Measurements from ENCODE around the gene FOXF1. TPM values are rescaled to one million over a fixed set of nuclear protein-coding genes. Genes with fewer than 3 reads are reported as not detected.

Gene FOXF1
- total RNA-seq, 2 experiments from 2014 or later: not detected

DNA sequence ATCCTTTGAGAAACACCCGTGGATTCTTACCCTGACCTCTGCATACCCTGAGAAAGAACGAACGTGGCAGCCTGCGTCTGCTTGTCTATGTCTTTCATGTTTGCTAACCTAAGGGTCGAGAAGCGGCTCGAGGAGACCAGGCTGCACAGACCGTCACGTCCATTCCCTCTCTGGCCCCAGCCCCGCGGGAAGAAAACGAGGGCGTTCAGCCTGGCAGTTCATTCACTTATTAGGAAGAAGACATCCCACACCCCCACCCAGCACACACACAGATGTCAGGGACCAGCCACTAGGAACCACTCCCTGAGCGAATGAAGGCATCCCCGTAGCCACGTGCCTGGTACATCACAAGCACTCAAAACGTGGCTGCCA, 45.4 kb downstream of the FOXF1 start:
- H3K4me1 Mint-ChIP-seq (ENCODE audit: low read depth): peaks cover 12% of the 10 kb centered on the region
- H3K27me3 Mint-ChIP-seq: peaks cover 9% of the 10 kb centered on the region
- H3K9me3 Mint-ChIP-seq: no peaks in the 10 kb centered on the region
- intact Hi-C loops (cut with micrococcal nuclease): no loop called here
- ChIA-PET CTCF (interaction anchor here (1.0 to 3.4 kb wide), 3 partner anchors 9 to 507 kb away, joined by 3 to 16 read pairs (median 4); no protein-coding TSS in a partner anchor), POLR2A (interaction anchor here (1.0 kb wide), 1 partner anchor 8 kb away, joined by 3 read pairs; no protein-coding TSS in a partner anchor)
- peak overlapping the region; percentile 81 for H3K4me3 Mint-ChIP-seq
- TF ChIP-seq, protein P1, sequence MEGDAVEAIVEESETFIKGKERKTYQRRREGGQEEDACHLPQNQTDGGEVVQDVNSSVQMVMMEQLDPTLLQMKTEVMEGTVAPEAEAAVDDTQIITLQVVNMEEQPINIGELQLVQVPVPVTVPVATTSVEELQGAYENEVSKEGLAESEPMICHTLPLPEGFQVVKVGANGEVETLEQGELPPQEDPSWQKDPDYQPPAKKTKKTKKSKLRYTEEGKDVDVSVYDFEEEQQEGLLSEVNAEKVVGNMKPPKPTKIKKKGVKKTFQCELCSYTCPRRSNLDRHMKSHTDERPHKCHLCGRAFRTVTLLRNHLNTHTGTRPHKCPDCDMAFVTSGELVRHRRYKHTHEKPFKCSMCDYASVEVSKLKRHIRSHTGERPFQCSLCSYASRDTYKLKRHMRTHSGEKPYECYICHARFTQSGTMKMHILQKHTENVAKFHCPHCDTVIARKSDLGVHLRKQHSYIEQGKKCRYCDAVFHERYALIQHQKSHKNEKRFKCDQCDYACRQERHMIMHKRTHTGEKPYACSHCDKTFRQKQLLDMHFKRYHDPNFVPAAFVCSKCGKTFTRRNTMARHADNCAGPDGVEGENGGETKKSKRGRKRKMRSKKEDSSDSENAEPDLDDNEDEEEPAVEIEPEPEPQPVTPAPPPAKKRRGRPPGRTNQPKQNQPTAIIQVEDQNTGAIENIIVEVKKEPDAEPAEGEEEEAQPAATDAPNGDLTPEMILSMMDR (IDR thresholded peaks at IDR 0.05): no peak
- ATAC-seq (no peak), DNase-seq (no peak)
- peaks cover 14% of the 10 kb centered on the region for H3K36me3 Mint-ChIP-seq (ENCODE audit: low read depth)
- H3K27ac Mint-ChIP-seq: peak overlapping the region; percentile 96

DNA sequence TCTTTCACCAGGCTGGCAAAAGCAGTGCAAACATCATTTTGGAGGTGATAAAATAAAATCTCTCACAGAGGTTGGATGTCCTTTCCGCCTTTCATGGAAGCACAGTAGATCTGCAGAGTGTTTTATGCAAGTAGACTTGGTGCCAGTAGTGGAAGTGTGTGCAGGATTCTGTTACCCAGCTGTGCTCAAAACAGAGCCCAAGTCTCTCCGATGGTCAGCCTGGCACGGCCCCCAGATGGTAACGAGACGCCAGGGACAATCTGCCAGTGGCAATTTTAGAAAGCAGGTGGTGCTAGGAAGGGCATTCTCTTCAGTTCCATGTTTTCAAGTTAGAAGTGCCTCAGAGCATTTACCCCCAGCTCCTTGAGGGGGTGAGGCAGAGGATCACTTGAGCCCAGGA, 46.2 kb downstream of the FOXF1 start:
- ATAC-seq (no peak), DNase-seq (no peak)
- TF ChIP-seq, protein P1 (IDR thresholded peaks at IDR 0.05): no peak
- Mint-ChIP-seq H3K27me3 (peaks cover 9% of the 10 kb centered on the region), H3K36me3 (ENCODE audit: low read depth) (peaks cover 14% of the 10 kb centered on the region), H3K4me1 (ENCODE audit: low read depth) (peaks cover 12% of the 10 kb centered on the region), H3K27ac (no peak overlapping the region), H3K4me3 (peak overlapping the region; percentile 45), H3K9me3 (no peaks in the 10 kb centered on the region)
- POLR2A ChIA-PET: interaction anchor here (0.5 kb wide), 1 partner anchor 840 kb away, joined by 3 read pairs; no protein-coding TSS in a partner anchor
- CTCF ChIA-PET: interaction anchor here (3.4 kb wide), 1 partner anchor 506 kb away, joined by 16 read pairs; no protein-coding TSS in a partner anchor
- intact Hi-C loops (cut with micrococcal nuclease): no loop called here

DNA sequence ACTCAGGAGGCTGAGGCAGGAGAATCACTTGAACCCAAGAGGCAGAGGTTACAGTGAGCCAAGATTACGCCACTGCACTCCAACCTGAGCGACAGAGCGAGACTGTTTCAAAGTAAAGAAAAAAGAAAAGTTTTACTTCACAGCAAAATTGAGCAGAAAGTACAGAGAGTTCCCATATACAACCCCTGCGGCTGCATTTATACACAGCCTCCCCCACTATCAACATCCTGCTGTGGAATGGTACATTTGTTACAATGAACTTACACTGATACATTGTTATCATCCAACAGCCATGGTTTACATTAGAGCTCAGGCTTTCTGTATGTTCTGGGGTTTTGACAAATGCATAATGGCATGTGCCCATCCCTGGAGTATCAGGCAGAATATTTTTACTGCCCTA, 47.3 kb downstream of the FOXF1 start:
- H3K9me3 Mint-ChIP-seq: no peaks in the 10 kb centered on the region
- intact Hi-C loops (cut with micrococcal nuclease): no loop called here
- H3K27ac Mint-ChIP-seq: no peak overlapping the region
- H3K4me1 Mint-ChIP-seq (ENCODE audit: low read depth): peaks cover 10% of the 10 kb centered on the region
- peaks cover 12% of the 10 kb centered on the region for H3K36me3 Mint-ChIP-seq (ENCODE audit: low read depth)
- TF ChIP-seq, protein P1 (IDR thresholded peaks at IDR 0.05): no peak
- H3K4me3 Mint-ChIP-seq: no peak overlapping the region
- peaks cover 14% of the 10 kb centered on the region for H3K27me3 Mint-ChIP-seq
- ChIA-PET POLR2A (no interaction called here), CTCF (interaction anchor here (3.4 kb wide), 1 partner anchor 505 kb away, joined by 16 read pairs; no protein-coding TSS in a partner anchor)
- ATAC-seq (no peak), DNase-seq (no peak)

DNA sequence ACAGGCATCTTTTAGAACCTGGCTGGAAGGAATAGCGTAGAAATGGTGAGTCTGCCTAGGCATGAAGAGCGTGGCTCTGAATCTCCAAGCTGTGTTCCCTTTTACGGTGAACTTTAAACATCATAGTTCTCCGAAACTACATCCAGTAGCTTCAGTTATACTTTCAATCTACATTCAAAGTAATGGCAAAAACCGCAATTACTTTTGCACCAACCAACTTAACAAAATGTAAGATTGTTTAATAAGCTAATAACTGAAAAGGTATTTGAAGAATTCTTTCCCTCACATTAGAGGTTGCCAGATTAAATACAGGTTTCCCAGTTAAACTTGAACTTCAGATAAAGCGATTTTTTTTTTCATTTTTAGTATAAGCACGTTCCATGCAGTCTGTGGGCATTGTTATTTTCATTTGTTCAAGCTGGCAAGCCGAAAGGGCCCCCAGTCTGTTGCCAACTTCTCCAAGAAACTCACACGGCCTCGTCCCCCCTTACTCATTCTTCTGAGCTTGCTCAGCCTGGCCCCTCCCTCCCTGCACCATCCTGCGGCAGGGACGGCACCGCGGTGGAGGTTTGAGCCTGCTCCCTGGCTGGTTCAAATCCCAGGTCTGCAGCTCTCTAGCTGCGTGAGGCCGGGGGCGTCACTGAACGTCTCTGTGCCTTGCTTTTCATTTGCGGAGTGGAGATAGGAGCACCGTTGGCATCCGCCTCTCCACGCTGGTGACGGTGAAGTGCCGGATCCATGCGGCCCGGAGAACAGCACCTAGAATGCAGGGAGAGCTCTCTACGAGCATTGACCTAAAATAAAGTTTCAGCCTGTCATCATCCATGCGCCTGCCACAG, 48.2 kb downstream of the FOXF1 start:
- no peaks in the 10 kb centered on the region for H3K9me3 Mint-ChIP-seq
- peaks cover 19% of the 10 kb centered on the region for H3K27me3 Mint-ChIP-seq
- peaks cover 9% of the 10 kb centered on the region for H3K36me3 Mint-ChIP-seq (ENCODE audit: low read depth)
- TF ChIP-seq, protein P1 (IDR thresholded peaks at IDR 0.05): no peak
- POLR2A ChIA-PET: no interaction called here
- intact Hi-C loops (cut with micrococcal nuclease): no loop called here
- CTCF ChIA-PET: interaction anchor here (3.4 kb wide), 1 partner anchor 504 kb away, joined by 16 read pairs; no protein-coding TSS in a partner anchor
- H3K4me1 Mint-ChIP-seq (ENCODE audit: low read depth): peaks cover 9% of the 10 kb centered on the region
- DNase-seq: no peak
- no peak overlapping the region for H3K4me3 Mint-ChIP-seq
- no peak for ATAC-seq
- H3K27ac Mint-ChIP-seq: no peak overlapping the region

DNA sequence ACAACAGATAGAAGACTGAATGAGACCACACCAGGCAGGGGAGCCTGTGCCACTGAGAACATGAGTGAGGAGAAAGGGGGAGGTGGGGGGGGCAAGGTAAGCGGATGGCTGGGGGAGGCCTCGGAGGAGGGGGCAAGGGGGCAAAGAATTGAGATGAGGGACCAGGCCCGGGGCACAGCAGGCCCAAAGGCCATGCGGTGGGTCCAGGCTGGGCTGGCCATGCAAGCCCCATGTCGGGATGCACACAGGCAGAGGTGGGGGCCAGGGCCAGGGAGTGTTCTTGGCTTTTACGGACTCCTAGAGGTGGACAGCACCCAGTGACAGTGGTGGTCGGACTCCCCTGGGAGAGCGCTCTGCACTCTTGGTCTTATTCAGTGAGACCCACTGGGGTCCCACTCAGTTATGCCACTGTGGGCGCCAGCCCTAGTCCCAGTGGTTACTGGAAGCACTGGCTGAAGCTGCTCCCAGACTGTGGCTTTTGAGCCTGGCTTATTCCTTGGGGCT, 49.5 kb downstream of the FOXF1 start:
- TF ChIP-seq, protein P1 (IDR thresholded peaks at IDR 0.05): no peak
- Mint-ChIP-seq H3K4me1 (ENCODE audit: low read depth) (peaks cover 11% of the 10 kb centered on the region), H3K9me3 (no peaks in the 10 kb centered on the region), H3K36me3 (ENCODE audit: low read depth) (peaks cover 1% of the 10 kb centered on the region), H3K27me3 (peaks cover 31% of the 10 kb centered on the region), H3K27ac (no peak overlapping the region), H3K4me3 (no peak overlapping the region)
- ChIA-PET POLR2A (no interaction called here), CTCF (no interaction called here)
- DNase-seq: no peak
- intact Hi-C loops (cut with micrococcal nuclease): loop anchor here (5.0 to 10.0 kb wide), 2 partner anchors 205 to 502 kb away; no protein-coding TSS in a partner anchor
- ATAC-seq: no peak
